Natural killer cell (primary cell): ENCODE measurements around the gene OR56A5. TPM values are rescaled to one million over a fixed set of nuclear protein-coding genes. Genes with fewer than 3 reads are reported as not detected.

Source experiments
- ATAC-seq, 3 donors: fragments of 150-1000 bp in 2 of 3; fragments of 200-7000 bp in 1 of 3; cut with Tn5 transposase; 1 replicate in 1 of 3; 2 replicates in 2 of 3; pipeline ENCODE4 v1.10.0; 2021; ENCODE audit warnings: mild to moderate bottlenecking in 2 of 3, moderate library complexity in 2 of 3
- DNase-seq, 2 donors: peaks; one replicate each; pipeline versions ENCODE4 v3.0.0 to v3.0.0-alpha.2; 2013 to 2021; ENCODE audit warnings: mixed read lengths in 1 of 2
- H3K27ac ChIP-seq: one replicate; pipeline ENCODE4 v1.5.1; 2013; ENCODE audit warnings: mild to moderate bottlenecking, low read length
- H3K27me3 ChIP-seq: one replicate; pipeline ENCODE4 v1.6.1; 2013; ENCODE audit warnings: low read length; ENCODE audit not compliant: control insufficient read depth, insufficient read depth
- H3K36me3 ChIP-seq: one replicate; pipeline ENCODE4 v1.6.1; 2013; ENCODE audit warnings: low read length; ENCODE audit not compliant: control insufficient read depth, insufficient read depth
- H3K4me1 ChIP-seq: one replicate; pipeline ENCODE4 v1.6.1; 2013; ENCODE audit warnings: low read length; ENCODE audit not compliant: control insufficient read depth, insufficient read depth
- H3K4me3 ChIP-seq: one replicate; pipeline ENCODE4 v1.5.1; 2013; ENCODE audit warnings: low read length
- H3K9me3 ChIP-seq: one replicate; pipeline ENCODE4 v1.6.1; 2013; ENCODE audit warnings: low read length; ENCODE audit not compliant: control insufficient read depth, insufficient read depth
- H3K27ac Mint-ChIP-seq, 2 donors: one replicate each; pipeline ENCODE4 v1.8.0; 2022; ENCODE audit warnings: mild to moderate bottlenecking in 2 of 2, mixed read lengths in 2 of 2, moderate library complexity in 1 of 2
- H3K27me3 Mint-ChIP-seq, 2 donors: one replicate each; pipeline ENCODE4 v1.8.0; 2022; ENCODE audit warnings: low read depth in 2 of 2, mixed read lengths in 2 of 2
- H3K36me3 Mint-ChIP-seq: one replicate; pipeline ENCODE4 v1.8.0; 2022; ENCODE audit warnings: mixed read lengths
- H3K4me1 Mint-ChIP-seq, 2 donors: one replicate each; pipeline ENCODE4 v1.8.0; 2022; ENCODE audit warnings: mixed read lengths in 2 of 2
- H3K4me3 Mint-ChIP-seq: one replicate; pipeline ENCODE4 v1.8.0; 2022; ENCODE audit warnings: mild to moderate bottlenecking, moderate library complexity, mixed read lengths
- H3K9me3 Mint-ChIP-seq, 2 donors: one replicate each; pipeline ENCODE4 v1.8.0; 2022; ENCODE audit warnings: mixed read lengths in 2 of 2
- CTCF ChIP-seq: fragments of 200-600 bp; IDR thresholded peaks from one replicate; pipeline ENCODE4 v1.8.0; 2022; ENCODE audit warnings: antibody characterized with exemption
- WGBS: methylation state at CpG from one replicate; pipeline ENCODE4 v1.1.7; 2013; ENCODE audit warnings: missing lambda C conversion rate; ENCODE audit not compliant: insufficient coverage; 5-methylcytosine and 5-hydroxymethylcytosine counted together
- intact Hi-C: fragments of 100-400 bp; cut with micrococcal nuclease; formaldehyde crosslinking; loops from one replicate; pipeline ENCODE4 v1.14.2; 2022
- total RNA-seq, 4 donors: library from RNA; stranded (reverse); fragments of 120-200 nt in 1 of 4; gene quantifications; one replicate each; pipeline versions ENCODE4 v1.2.3 to v1.2.4, GENCODE V29; 2013 to 2022

Gene OR56A5
- total RNA-seq, 3 donors from 2014 or later (not counting 1 experiment from before 2014, with no cell fraction given): 0.41 TPM; not detected in 2

- Histone ChIP-seq H3K36me3 (no peaks in the 10 kb centered on the region), H3K4me1 (no peaks in the 10 kb centered on the region), H3K9me3 (no peaks in the 10 kb centered on the region), H3K27me3 (no peaks in the 10 kb centered on the region), H3K4me3 (no peak overlapping the region), H3K27ac (no peak overlapping the region)
- intact Hi-C loops: no loop called here
- 91% methylated on average over 31 of the region's 31 CpGs for WGBS
- DNase-seq (no peak), ATAC-seq (no peak)
- Mint-ChIP-seq H3K4me1 (no peaks in the 10 kb centered on the region), H3K36me3 (peaks cover 6% of the 10 kb centered on the region), H3K4me3 (no peak overlapping the region), H3K27ac (no peak overlapping the region), H3K27me3 (peaks cover 0 to 3% of the 10 kb centered on the region in 2 donors), H3K9me3 (peaks cover 10 to 16% of the 10 kb centered on the region in 2 donors)
- no peak for TF ChIP-seq CTCF
These were observed 38.5 kb downstream of the OR56A5 start for GRCh38 chr11:5929571-5930368.

- peaks cover 0 to 3% of the 10 kb centered on the region in 2 donors for H3K27me3 Mint-ChIP-seq
- H3K27ac Mint-ChIP-seq: no peak overlapping the region
These were observed 39.5 kb downstream of the OR56A5 start for GRCh38 chr11:5928811-5929210.

GRCh38 chr11:5928271-5928670 lies 40.0 kb downstream of the OR56A5 start:
- intact Hi-C loops: no loop called here
- H3K9me3 ChIP-seq: no peaks in the 10 kb centered on the region
- ATAC-seq (no peak), DNase-seq (no peak)
- TF ChIP-seq CTCF: no peak
- no peak overlapping the region for H3K27ac ChIP-seq
- Mint-ChIP-seq H3K27me3 (peaks cover 0 to 3% of the 10 kb centered on the region in 2 donors), H3K27ac (no peak overlapping the region), H3K4me3 (no peak overlapping the region), H3K9me3 (peaks cover 10 to 16% of the 10 kb centered on the region in 2 donors), H3K36me3 (peaks cover 13% of the 10 kb centered on the region), H3K4me1 (no peaks in the 10 kb centered on the region)
- 95% methylated on average over 17 of the region's 17 CpGs for WGBS
- no peaks in the 10 kb centered on the region for H3K36me3 ChIP-seq
- H3K4me1 ChIP-seq: no peaks in the 10 kb centered on the region
- no peaks in the 10 kb centered on the region for H3K27me3 ChIP-seq
- H3K4me3 ChIP-seq: no peak overlapping the region

More at GRCh38 chr11:5928811-5929210, 39.5 kb downstream of the OR56A5 start:
- DNase-seq: no peak
- 94% methylated on average over 15 of the region's 15 CpGs for WGBS
- Histone ChIP-seq H3K9me3 (no peaks in the 10 kb centered on the region), H3K27me3 (no peaks in the 10 kb centered on the region), H3K4me1 (no peaks in the 10 kb centered on the region), H3K27ac (no peak overlapping the region), H3K4me3 (no peak overlapping the region), H3K36me3 (no peaks in the 10 kb centered on the region)
- H3K9me3 Mint-ChIP-seq: peaks cover 10 to 16% of the 10 kb centered on the region in 2 donors
- intact Hi-C loops: no loop called here
- ATAC-seq: no peak
- TF ChIP-seq CTCF: no peak
- H3K4me3 Mint-ChIP-seq: no peak overlapping the region
- no peaks in the 10 kb centered on the region for H3K4me1 Mint-ChIP-seq
- peaks cover 13% of the 10 kb centered on the region for H3K36me3 Mint-ChIP-seq

- intact Hi-C loops: no loop called here
- no peaks in the 10 kb centered on the region for H3K4me1 Mint-ChIP-seq
- H3K27me3 ChIP-seq: no peaks in the 10 kb centered on the region
These were observed 44.5 kb downstream of the OR56A5 start for GRCh38 chr11:5923794-5924193.

More at GRCh38 chr11:5923794-5924193, 44.5 kb downstream of the OR56A5 start:
- DNase-seq: no peak
- Mint-ChIP-seq H3K27ac (no peak overlapping the region), H3K4me3 (no peak overlapping the region), H3K27me3 (peaks cover 0 to 6% of the 10 kb centered on the region in 2 donors), H3K9me3 (peaks cover 0 to 6% of the 10 kb centered on the region in 2 donors), H3K36me3 (peaks cover 13% of the 10 kb centered on the region)
- Histone ChIP-seq H3K36me3 (no peaks in the 10 kb centered on the region), H3K4me1 (no peaks in the 10 kb centered on the region), H3K9me3 (no peaks in the 10 kb centered on the region), H3K27ac (no peak overlapping the region), H3K4me3 (no peak overlapping the region)
- no peak for ATAC-seq
- no peak for TF ChIP-seq CTCF
